Measurements from ENCODE around the gene FOCAD. TPM values are rescaled to one million over a fixed set of nuclear protein-coding genes. Genes with fewer than 3 reads are reported as not detected.

The FOCAD gene
- total RNA-seq, 4 donors from 2014 or later, result 24.0 to 64.5 (median 33.1) TPM

GRCh38 chr9:20642045-20642444 is 42.0 kb upstream of the FOCAD start:
- Histone ChIP-seq H3K36me3 (no peaks in the 10 kb centered on the region), H3K4me3 (no peak overlapping the region), H3K4me1 (peaks cover 3% of the 10 kb centered on the region), H3K27ac (no peak overlapping the region), H3K9me3 (no peaks in the 10 kb centered on the region), H3K27me3 (no peaks in the 10 kb centered on the region)
- WGBS, result 52% methylated on average over 1 of the region's 1 CpG
- TF ChIP-seq POLR2A (IDR thresholded peaks at IDR 0.05), result no peak
- no peak for TF ChIP-seq EP300 (IDR thresholded peaks at IDR 0.05)
- no peak for TF ChIP-seq CTCF (IDR thresholded peaks at IDR 0.05)
- no peak for TF ChIP-seq POLR2AphosphoS5 (IDR thresholded peaks at IDR 0.05)
- no peak for DNase-seq (ENCODE audit: low spot score in 2 of 2)

- no peak overlapping the region for H3K27ac ChIP-seq
- no peak for DNase-seq (ENCODE audit: low spot score in 2 of 2)
- no peaks in the 10 kb centered on the region for H3K9me3 ChIP-seq
- no peak overlapping the region for H3K4me3 ChIP-seq
- H3K36me3 ChIP-seq, result no peaks in the 10 kb centered on the region
- TF ChIP-seq POLR2AphosphoS5 (IDR thresholded peaks at IDR 0.05) (no peak), CTCF (IDR thresholded peaks at IDR 0.05) (no peak), EP300 (IDR thresholded peaks at IDR 0.05) (no peak), POLR2A (IDR thresholded peaks at IDR 0.05) (no peak)
- 75% methylated on average over 3 of the region's 3 CpGs for WGBS
- peaks cover 3% of the 10 kb centered on the region for H3K4me1 ChIP-seq
- no peaks in the 10 kb centered on the region for H3K27me3 ChIP-seq
Observed at GRCh38 chr9:20643660-20644059, 40.4 kb upstream of the FOCAD start.

GRCh38 chr9:20646656-20647055 is 37.4 kb upstream of the FOCAD start:
- H3K4me1 ChIP-seq, result no peaks in the 10 kb centered on the region
- no peaks in the 10 kb centered on the region for H3K9me3 ChIP-seq
- no peak for TF ChIP-seq POLR2A (IDR thresholded peaks at IDR 0.05)
- DNase-seq (ENCODE audit: low spot score in 2 of 2), result no peak
- no peak overlapping the region for H3K27ac ChIP-seq
- WGBS, result 95% methylated on average over 4 of the region's 4 CpGs
- no peaks in the 10 kb centered on the region for H3K27me3 ChIP-seq
- H3K36me3 ChIP-seq, result no peaks in the 10 kb centered on the region
- no peak overlapping the region for H3K4me3 ChIP-seq

GRCh38 chr9:20649381-20649780 is 34.7 kb upstream of the FOCAD start:
- Histone ChIP-seq H3K27ac (no peak overlapping the region), H3K9me3 (no peaks in the 10 kb centered on the region), H3K27me3 (no peaks in the 10 kb centered on the region), H3K4me3 (no peak overlapping the region), H3K36me3 (no peaks in the 10 kb centered on the region), H3K4me1 (no peaks in the 10 kb centered on the region)
- DNase-seq (ENCODE audit: low spot score in 2 of 2), result no peak
- WGBS, result 62% methylated on average over 1 of the region's 1 CpG
- TF ChIP-seq POLR2A (IDR thresholded peaks at IDR 0.05), result no peak
- TF ChIP-seq CTCF (IDR thresholded peaks at IDR 0.05), result no peak
- no peak for TF ChIP-seq EP300 (IDR thresholded peaks at IDR 0.05)
- TF ChIP-seq POLR2AphosphoS5 (IDR thresholded peaks at IDR 0.05), result no peak

GRCh38 chr9:20650313-20650712 is 33.7 kb upstream of the FOCAD start:
- TF ChIP-seq POLR2A (IDR thresholded peaks at IDR 0.05), result no peak
- TF ChIP-seq POLR2AphosphoS5 (IDR thresholded peaks at IDR 0.05), result no peak
- TF ChIP-seq EP300 (IDR thresholded peaks at IDR 0.05), result no peak
- TF ChIP-seq CTCF (IDR thresholded peaks at IDR 0.05), result no peak
- Histone ChIP-seq H3K27me3 (no peaks in the 10 kb centered on the region), H3K4me3 (no peak overlapping the region), H3K9me3 (no peaks in the 10 kb centered on the region), H3K36me3 (no peaks in the 10 kb centered on the region), H3K27ac (no peak overlapping the region), H3K4me1 (no peaks in the 10 kb centered on the region)
- 90% methylated on average over 4 of the region's 4 CpGs for WGBS
- no peak for DNase-seq (ENCODE audit: low spot score in 2 of 2)

- no peaks in the 10 kb centered on the region for H3K4me1 ChIP-seq
- no peak overlapping the region for H3K4me3 ChIP-seq
- 77% methylated on average over 4 of the region's 4 CpGs for WGBS
- no peak for DNase-seq (ENCODE audit: low spot score in 2 of 2)
- no peaks in the 10 kb centered on the region for H3K36me3 ChIP-seq
- no peak for TF ChIP-seq POLR2A (IDR thresholded peaks at IDR 0.05)
- TF ChIP-seq CTCF (IDR thresholded peaks at IDR 0.05), result no peak
- no peaks in the 10 kb centered on the region for H3K27me3 ChIP-seq
- H3K27ac ChIP-seq, result no peak overlapping the region
- no peaks in the 10 kb centered on the region for H3K9me3 ChIP-seq
Observed at GRCh38 chr9:20650750-20651299, 33.2 kb upstream of the FOCAD start.
